Esophagus muscularis mucosa (tissue), 4 donors: ENCODE measurements around the gene HOXC12. TPM values are rescaled to one million over a fixed set of nuclear protein-coding genes. Genes with fewer than 3 reads are reported as not detected.
A peak's percentile ranks its signal among the peaks of the same experiment; 100 is the strongest.

Source experiments
- DNase-seq: peaks from one replicate; pipeline ENCODE4 v3.0.0-alpha.2; 2017; ENCODE audit errors: extremely low spot score
- H3K27ac ChIP-seq, 4 donors: fragments of 200-600 bp; sonication (generic); replicated peaks in 1 of 4; 1 replicate in 3 of 4; 2 replicates in 1 of 4; pipeline ENCODE4 v1.5.1; 2016 to 2019; ENCODE audit warnings: mild to moderate bottlenecking in 1 of 4
- H3K27me3 ChIP-seq, 4 donors: fragments of 200-600 bp; sonication (generic); one replicate each; pipeline versions ENCODE4 v1.5.1 to v1.6.0; 2016 to 2019
- H3K36me3 ChIP-seq, 4 donors: fragments of 200-600 bp; sonication (generic); one replicate each; pipeline ENCODE4 v1.5.1; 2016 to 2019
- H3K4me1 ChIP-seq, 4 donors: fragments of 200-600 bp; sonication (generic); one replicate each; pipeline ENCODE4 v1.5.1; 2016 to 2019
- H3K4me3 ChIP-seq, 4 donors: fragments of 200-600 bp; sonication (generic); 1 replicate in 2 of 4; 2 replicates in 2 of 4; pipeline ENCODE4 v1.5.1; 2016 to 2019; ENCODE audit warnings: mild to moderate bottlenecking in 4 of 4, moderate library complexity in 1 of 4
- H3K9me3 ChIP-seq, 4 donors: fragments of 200-600 bp; sonication (generic); 1 replicate in 3 of 4; 2 replicates in 1 of 4; pipeline ENCODE4 v1.5.1; 2016 to 2019
- EP300 ChIP-seq: sonication (generic); formaldehyde crosslinking; IDR thresholded peaks from one replicate; pipeline ENCODE4 v1.6.1; 2017; ENCODE audit warnings: antibody characterized with exemption
- POLR2A ChIP-seq: fragments of 450-650 bp; IDR thresholded peaks from one replicate; pipeline ENCODE4 v1.6.1; 2017; ENCODE audit warnings: antibody characterized with exemption, moderate library complexity, mild to moderate bottlenecking, low read depth
- POLR2AphosphoS5 ChIP-seq, 2 donors: sonication (generic); formaldehyde crosslinking; IDR thresholded peaks; one replicate each; pipeline ENCODE4 v1.6.1; 2017; ENCODE audit warnings: antibody characterized with exemption in 2 of 2
- WGBS: methylation state at CpG from one replicate; pipeline ENCODE4 v1.1.5; 2018; 5-methylcytosine and 5-hydroxymethylcytosine counted together
- intact Hi-C: fragments of 100-400 bp; cut with DNase I; formaldehyde crosslinking; loops from one replicate; pipeline ENCODE4 v1.15.1; 2023
- total RNA-seq, 4 donors: library from RNA; depleted of rRNA; stranded (reverse); fragments of >200 nt; gene quantifications; one replicate each; pipeline versions ENCODE4 v1.1.0 to v1.2.1, GENCODE V29; 2016
- TF ChIP-seq, protein P1 (sequence below), 3 experiments: fragments of 200-600 bp in 2 of 3; fragments of 450-650 bp in 1 of 3; sonication (generic) in 2 of 3; IDR thresholded peaks; one replicate each; pipeline ENCODE4 v1.5.1; 2017 to 2019; ENCODE audit warnings: antibody characterized with exemption in 3 of 3, mild to moderate bottlenecking in 2 of 3, moderate library complexity in 1 of 3

HOXC12 gene
- total RNA-seq, 4 donors from 2014 or later, result not detected

DNA sequence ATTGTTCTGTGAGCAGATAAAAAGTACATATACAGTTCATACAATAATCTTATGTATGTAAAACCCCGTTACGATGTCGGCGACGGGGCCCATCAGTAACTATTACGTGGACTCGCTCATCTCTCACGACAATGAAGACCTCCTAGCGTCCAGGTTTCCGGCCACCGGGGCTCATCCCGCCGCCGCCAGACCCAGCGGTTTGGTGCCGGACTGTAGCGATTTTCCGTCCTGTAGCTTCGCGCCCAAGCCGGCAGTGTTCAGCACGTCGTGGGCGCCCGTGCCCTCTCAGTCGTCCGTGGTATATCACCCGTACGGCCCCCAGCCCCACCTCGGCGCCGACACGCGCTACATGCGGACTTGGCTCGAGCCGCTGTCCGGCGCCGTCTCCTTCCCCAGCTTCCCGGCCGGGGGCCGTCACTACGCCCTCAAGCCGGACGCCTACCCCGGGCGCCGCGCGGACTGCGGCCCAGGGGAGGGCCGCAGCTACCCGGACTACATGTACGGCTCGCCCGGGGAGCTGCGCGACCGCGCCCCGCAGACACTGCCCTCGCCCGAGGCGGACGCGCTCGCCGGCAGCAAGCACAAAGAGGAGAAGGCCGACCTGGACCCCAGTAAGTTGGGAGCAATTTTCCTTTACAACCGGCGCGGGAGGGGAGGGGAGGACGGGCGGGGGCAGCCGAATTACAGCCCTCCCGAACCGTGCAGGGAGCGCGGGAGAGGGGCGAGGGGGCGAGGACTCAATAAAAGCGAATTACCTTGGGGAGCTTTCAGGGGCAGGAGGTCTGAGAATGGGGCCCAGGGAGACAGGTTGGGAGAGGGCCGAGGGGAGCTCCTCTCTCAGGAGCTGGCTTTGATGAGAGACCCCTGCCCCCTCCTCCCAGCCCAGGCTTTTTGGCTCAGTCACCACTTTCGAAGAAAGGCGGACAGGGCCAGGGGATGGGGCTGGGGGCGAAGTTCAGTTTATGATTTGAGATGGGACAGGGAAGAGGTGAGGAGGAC, 45.7 kb downstream of the HOXC12 start, which contains the start of gene HOXC9:
TSS of gene HOXC9 (plus strand) at position 46 of the 999 bp plus-strand sequence. CDS start at position 74, 28 bp downstream.
- no peaks in the 10 kb centered on the region for H3K36me3 ChIP-seq
- H3K9me3 ChIP-seq, result no peaks in the 10 kb centered on the region
- WGBS, result 6% methylated on average over 37 of the region's 87 CpGs
- DNase-seq, result no peak
- H3K27me3 ChIP-seq, result peaks cover 6 to 100% (median 99%) of the 10 kb centered on the region in 4 donors
- peaks cover 18 to 42% (median 29%) of the 10 kb centered on the region in 4 donors for H3K4me1 ChIP-seq
- H3K4me3 ChIP-seq, result peak within 1 kb of the TSS; percentile 40 to 54 (median 42)
- no peak within 1 kb of the TSS for H3K27ac ChIP-seq
- TF ChIP-seq, protein P1, sequence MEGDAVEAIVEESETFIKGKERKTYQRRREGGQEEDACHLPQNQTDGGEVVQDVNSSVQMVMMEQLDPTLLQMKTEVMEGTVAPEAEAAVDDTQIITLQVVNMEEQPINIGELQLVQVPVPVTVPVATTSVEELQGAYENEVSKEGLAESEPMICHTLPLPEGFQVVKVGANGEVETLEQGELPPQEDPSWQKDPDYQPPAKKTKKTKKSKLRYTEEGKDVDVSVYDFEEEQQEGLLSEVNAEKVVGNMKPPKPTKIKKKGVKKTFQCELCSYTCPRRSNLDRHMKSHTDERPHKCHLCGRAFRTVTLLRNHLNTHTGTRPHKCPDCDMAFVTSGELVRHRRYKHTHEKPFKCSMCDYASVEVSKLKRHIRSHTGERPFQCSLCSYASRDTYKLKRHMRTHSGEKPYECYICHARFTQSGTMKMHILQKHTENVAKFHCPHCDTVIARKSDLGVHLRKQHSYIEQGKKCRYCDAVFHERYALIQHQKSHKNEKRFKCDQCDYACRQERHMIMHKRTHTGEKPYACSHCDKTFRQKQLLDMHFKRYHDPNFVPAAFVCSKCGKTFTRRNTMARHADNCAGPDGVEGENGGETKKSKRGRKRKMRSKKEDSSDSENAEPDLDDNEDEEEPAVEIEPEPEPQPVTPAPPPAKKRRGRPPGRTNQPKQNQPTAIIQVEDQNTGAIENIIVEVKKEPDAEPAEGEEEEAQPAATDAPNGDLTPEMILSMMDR (IDR thresholded peaks at IDR 0.05), result no peak
- TF ChIP-seq POLR2A, result no peak
- no peak for TF ChIP-seq POLR2AphosphoS5 (IDR thresholded peaks at IDR 0.05)
- no peak for TF ChIP-seq EP300
- intact Hi-C loops, result no loop called here

DNA sequence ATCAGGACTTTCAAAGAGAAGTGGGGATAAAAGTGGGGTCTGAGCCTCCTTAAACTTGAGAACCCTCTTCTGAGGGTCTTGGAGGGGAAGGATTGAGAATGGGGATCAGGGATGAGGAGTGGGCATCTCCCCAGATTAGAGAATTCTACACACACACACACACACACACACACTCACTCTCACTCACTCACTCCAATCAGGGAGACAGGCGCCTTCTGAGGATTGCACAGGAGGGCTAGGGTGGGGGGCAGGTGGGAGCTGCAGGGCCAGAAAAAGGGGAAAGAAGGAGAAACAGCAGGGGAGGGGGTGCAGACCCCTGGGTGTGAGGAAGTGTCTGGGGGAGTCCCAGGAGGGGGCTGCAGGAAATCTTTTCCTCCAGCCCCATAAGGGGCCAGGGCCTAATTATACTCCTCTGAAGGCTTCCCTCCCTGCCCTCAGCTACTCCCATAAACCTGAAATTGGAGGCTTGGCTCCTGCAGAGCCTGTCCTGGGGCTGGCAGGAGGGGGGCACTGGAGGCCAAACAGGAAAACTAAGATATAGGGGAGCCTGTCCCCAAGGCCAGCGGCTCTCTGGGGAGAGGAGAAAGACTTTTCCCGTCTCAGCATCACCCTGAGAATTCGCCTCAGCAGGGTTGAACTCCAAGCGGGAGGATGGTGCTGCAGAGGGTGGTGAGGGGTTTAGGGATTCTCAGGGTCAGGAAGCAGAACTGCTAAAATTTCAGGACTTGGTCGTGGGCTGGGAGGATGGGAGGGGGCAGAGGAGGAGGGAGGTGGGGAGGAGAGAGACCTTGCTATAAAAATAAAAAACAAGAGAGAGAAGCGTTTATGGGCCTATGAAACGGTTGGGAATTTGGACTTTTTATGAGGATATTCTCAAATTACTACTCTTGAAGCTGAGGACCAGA, 46.8 kb downstream of the HOXC12 start:
- no peaks in the 10 kb centered on the region for H3K9me3 ChIP-seq
- WGBS, result 42% methylated on average over 8 of the region's 8 CpGs
- intact Hi-C loops, result no loop called here
- no peaks in the 10 kb centered on the region for H3K36me3 ChIP-seq
- TF ChIP-seq, protein P1 (IDR thresholded peaks at IDR 0.05), result no peak
- no peak for TF ChIP-seq POLR2A
- TF ChIP-seq EP300, result no peak
- no peak for TF ChIP-seq POLR2AphosphoS5 (IDR thresholded peaks at IDR 0.05)
- no peak overlapping the region for H3K4me3 ChIP-seq
- peaks cover 6 to 100% (median 97%) of the 10 kb centered on the region in 4 donors for H3K27me3 ChIP-seq
- no peak overlapping the region for H3K27ac ChIP-seq
- peaks cover 19 to 38% (median 29%) of the 10 kb centered on the region in 4 donors for H3K4me1 ChIP-seq
- no peak for DNase-seq

DNA sequence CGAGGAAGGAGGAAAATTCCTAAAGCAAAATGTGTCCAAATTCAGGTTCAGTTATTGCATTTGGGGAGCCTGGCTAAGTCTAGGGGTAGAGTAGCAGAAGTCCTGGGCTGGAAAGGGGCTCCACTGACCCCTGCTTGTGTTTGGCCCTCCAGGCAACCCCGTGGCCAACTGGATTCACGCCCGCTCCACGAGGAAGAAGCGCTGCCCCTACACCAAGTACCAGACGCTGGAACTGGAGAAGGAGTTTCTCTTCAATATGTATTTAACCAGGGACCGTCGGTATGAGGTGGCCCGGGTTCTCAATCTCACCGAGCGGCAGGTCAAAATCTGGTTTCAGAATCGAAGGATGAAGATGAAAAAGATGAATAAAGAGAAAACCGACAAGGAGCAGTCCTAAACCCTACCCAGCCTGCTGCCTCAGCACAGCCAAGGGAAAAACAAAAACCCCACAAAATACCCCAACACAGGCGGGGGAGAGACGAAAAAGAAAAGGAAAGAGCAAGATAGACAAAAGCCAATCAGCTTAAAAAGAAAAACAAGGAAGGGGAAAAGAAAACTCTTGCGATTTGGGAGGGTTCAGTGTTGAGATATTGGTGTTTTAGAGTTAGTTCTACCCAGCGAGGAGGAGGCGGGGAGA, 47.7 kb downstream of the HOXC12 start:
- Histone ChIP-seq H3K27me3 (peaks cover 6 to 100% (median 96%) of the 10 kb centered on the region in 4 donors), H3K9me3 (no peaks in the 10 kb centered on the region), H3K36me3 (no peaks in the 10 kb centered on the region), H3K27ac (no peak overlapping the region), H3K4me3 (no peak overlapping the region), H3K4me1 (peaks cover 19 to 35% (median 27%) of the 10 kb centered on the region in 4 donors)
- TF ChIP-seq EP300 (no peak), POLR2A (no peak), POLR2AphosphoS5 (IDR thresholded peaks at IDR 0.05) (no peak)
- TF ChIP-seq, protein P1 (IDR thresholded peaks at IDR 0.05), result no peak
- no peak for DNase-seq
- 33% methylated on average over 17 of the region's 19 CpGs for WGBS
- intact Hi-C loops, result no loop called here

DNA sequence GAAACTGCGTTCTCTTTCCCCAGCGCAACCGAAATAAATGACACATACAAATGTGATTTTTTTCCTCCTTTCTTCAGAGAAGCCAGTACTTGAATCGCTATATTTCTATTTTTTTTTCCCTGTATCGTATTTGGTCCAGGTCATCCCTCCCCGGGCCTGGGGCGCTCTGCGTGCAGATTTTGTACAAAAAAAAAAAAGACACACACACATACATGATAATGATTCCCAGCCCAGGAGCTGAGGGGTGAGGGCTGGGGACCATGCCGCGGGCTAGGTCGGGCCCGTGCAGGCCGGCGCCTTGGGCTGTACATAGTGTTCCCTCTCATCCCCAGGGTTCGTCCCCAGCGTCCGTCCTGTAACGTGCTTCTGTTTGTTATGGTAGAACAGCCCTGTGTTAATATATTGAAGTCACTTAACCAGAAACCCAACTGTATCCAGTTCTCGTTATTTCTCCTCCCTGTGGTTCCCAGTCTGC, 48.2 kb downstream of the HOXC12 start:
- TF ChIP-seq, protein P1 (IDR thresholded peaks at IDR 0.05), result no peak
- Histone ChIP-seq H3K9me3 (no peaks in the 10 kb centered on the region), H3K27me3 (peaks cover 6 to 100% (median 96%) of the 10 kb centered on the region in 4 donors), H3K27ac (no peak overlapping the region), H3K36me3 (no peaks in the 10 kb centered on the region), H3K4me1 (peaks cover 19 to 30% (median 24%) of the 10 kb centered on the region in 4 donors), H3K4me3 (no peak overlapping the region)
- intact Hi-C loops, result no loop called here
- WGBS, result 41% methylated on average over 19 of the region's 19 CpGs
- DNase-seq, result no peak
